MCF 10A (cell line): ENCODE data around the gene FBLIM1. TPM values are rescaled to one million over a fixed set of nuclear protein-coding genes. Genes with fewer than 3 reads are reported as not detected.

Experiments
- BruUV-seq: library from RNA; stranded (reverse); fragments of 400-500 nt; replicated peaks from 2 replicates; lab custom pipeline; 2021; lab: Mats Ljungman, UMichigan
- CTCF ChIA-PET: fragments of 300-600 bp; sonication (Branson Sonifier 250); formaldehyde crosslinking; extraction: SDS; loops from one replicate; lab custom pipeline; 2021; ENCODE audit warnings: antibody characterized with exemption, inconsistent platforms; lab: Yijun Ruan, JAX
- POLR2A ChIA-PET: fragments of 300-600, 350-650 bp; sonication (Branson Sonifier 250); formaldehyde crosslinking; extraction: SDS; loops from one replicate; lab custom pipeline; 2020; ENCODE audit warnings: antibody characterized with exemption, inconsistent platforms; lab: Yijun Ruan, JAX
- DNase-seq: peaks from one replicate; pipeline ENCODE4 v3.0.0-alpha.2; 2018; ENCODE audit not compliant: unreplicated experiment
- H3K27ac Mint-ChIP-seq: one replicate; pipeline ENCODE4 v1.8.0; 2022; ENCODE audit warnings: mild to moderate bottlenecking, low read depth, mixed read lengths; ENCODE audit not compliant: unreplicated experiment
- H3K27me3 Mint-ChIP-seq: one replicate; pipeline ENCODE4 v1.8.0; 2022; ENCODE audit warnings: mixed read lengths; ENCODE audit not compliant: insufficient read depth, unreplicated experiment
- H3K36me3 Mint-ChIP-seq: one replicate; pipeline ENCODE4 v1.8.0; 2022; ENCODE audit warnings: mild to moderate bottlenecking, moderate library complexity, mixed read lengths; ENCODE audit not compliant: insufficient read depth, unreplicated experiment
- H3K4me1 Mint-ChIP-seq: one replicate; pipeline ENCODE4 v1.8.0; 2022; ENCODE audit warnings: mixed read lengths; ENCODE audit not compliant: insufficient read depth, unreplicated experiment
- H3K4me3 Mint-ChIP-seq: one replicate; pipeline ENCODE4 v1.8.0; 2022; ENCODE audit warnings: mild to moderate bottlenecking, moderate library complexity, mixed read lengths; ENCODE audit not compliant: unreplicated experiment
- H3K9me3 Mint-ChIP-seq: one replicate; pipeline ENCODE4 v1.8.0; 2022; ENCODE audit warnings: mixed read lengths; ENCODE audit not compliant: unreplicated experiment
- intact Hi-C: fragments of 100-400 bp; cut with micrococcal nuclease; formaldehyde crosslinking; loops from 2 replicates; pipeline ENCODE4 v1.14.1; 2022
- total RNA-seq: library from RNA; stranded (reverse); gene quantifications from 2 replicates; pipeline ENCODE4 v1.2.3, GENCODE V29; 2022
- TF ChIP-seq, protein P1 (sequence below): fragments of 200-600 bp; IDR thresholded peaks from one replicate; pipeline ENCODE4 v1.8.0; 2022; ENCODE audit warnings: antibody characterized with exemption, mild to moderate bottlenecking; ENCODE audit not compliant: unreplicated experiment

FBLIM1 gene
- total RNA-seq, 1 experiment from 2014 or later: 101 TPM

DNA sequence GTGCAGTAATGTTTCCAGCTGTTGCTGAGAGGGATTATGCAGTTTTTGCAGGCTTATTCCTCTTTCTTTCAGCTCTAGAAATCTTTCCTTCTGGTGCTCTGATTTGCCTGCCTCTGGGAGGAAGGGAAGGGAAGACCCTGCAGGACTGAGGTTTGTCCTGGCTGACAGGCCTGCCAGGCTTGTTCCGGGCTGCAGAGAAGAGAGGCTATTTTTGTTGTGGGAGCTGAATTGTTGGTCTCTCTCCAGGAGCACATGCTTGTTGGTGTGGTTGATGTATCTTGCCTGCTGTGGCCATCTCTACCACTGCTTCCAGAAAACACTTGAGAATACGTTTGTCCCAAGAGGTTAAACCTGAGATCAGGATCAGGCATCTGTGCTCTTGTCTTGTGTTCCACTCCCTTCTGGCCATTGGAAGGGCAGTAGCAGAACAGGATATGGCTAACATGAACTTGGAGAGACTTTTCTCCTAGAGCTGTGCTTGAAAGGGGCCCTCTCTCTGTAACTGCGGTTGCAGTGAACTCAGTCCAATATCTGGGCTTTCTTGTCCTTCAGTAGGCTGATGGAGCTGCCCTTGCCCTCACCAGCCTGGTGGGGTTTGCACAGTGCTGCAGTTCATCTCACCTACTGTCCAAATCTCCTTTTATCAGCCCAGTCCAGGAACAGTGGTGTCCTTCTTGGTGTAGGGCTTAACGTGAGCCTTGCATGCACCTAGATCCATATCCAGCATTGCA lies 44.0 kb upstream of the FBLIM1 start:
- ChIA-PET CTCF (interaction anchor here (0.6 kb wide), 1 partner anchor 55 kb away, joined by 3 read pairs; a partner anchor contains a TSS), POLR2A (interaction anchor here (1.0 to 1.2 kb wide), 3 partner anchors 8 to 27 kb away, joined by 3 to 4 read pairs (median 3); no protein-coding TSS in a partner anchor)
- H3K4me1 Mint-ChIP-seq: no peaks in the 10 kb centered on the region
- intact Hi-C loops: no loop called here
- H3K36me3 Mint-ChIP-seq: peaks cover 36% of the 10 kb centered on the region
- TF ChIP-seq, protein P1, sequence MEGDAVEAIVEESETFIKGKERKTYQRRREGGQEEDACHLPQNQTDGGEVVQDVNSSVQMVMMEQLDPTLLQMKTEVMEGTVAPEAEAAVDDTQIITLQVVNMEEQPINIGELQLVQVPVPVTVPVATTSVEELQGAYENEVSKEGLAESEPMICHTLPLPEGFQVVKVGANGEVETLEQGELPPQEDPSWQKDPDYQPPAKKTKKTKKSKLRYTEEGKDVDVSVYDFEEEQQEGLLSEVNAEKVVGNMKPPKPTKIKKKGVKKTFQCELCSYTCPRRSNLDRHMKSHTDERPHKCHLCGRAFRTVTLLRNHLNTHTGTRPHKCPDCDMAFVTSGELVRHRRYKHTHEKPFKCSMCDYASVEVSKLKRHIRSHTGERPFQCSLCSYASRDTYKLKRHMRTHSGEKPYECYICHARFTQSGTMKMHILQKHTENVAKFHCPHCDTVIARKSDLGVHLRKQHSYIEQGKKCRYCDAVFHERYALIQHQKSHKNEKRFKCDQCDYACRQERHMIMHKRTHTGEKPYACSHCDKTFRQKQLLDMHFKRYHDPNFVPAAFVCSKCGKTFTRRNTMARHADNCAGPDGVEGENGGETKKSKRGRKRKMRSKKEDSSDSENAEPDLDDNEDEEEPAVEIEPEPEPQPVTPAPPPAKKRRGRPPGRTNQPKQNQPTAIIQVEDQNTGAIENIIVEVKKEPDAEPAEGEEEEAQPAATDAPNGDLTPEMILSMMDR: no peak
- H3K27me3 Mint-ChIP-seq: no peaks in the 10 kb centered on the region
- no peak for DNase-seq
- no peak overlapping the region for H3K4me3 Mint-ChIP-seq
- no TSS peak for BruUV-seq
- H3K9me3 Mint-ChIP-seq: no peaks in the 10 kb centered on the region
- no peak overlapping the region for H3K27ac Mint-ChIP-seq

DNA sequence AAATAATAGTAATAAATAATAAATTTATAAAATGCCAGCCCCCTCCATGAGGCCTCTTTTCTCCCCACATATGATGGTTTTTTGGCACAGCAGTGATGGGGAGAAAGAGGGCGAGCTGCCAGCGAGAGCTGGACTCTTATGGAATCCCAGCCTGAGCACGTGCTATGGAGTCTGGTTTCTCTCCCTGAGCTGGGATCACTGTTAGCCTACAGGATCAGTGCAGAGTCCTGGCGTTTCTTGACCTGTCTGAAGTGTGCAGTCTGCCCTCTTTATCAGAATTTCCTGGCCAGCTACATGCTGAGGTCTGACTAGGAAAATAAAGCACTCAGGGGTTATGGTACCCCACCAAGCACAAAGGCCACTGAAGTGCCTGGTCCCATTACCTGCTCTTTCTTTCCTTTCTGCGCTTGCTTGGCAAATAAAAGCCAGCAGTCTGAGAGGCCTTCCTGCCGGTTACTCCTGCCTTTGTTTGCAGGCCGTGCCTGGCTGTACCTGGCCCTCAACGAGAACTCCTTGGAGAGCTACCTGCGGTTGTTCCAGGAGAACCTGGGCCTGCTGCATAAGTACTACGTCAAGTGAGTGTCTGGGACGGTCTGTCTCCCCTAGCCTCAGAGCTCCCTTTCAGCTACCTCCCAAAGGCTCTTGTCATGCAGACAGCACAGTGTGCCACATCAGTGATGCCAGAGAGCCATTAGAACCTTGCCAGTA lies 41.0 kb upstream of the FBLIM1 start:
- no TSS peak for BruUV-seq
- no peak for DNase-seq
- CTCF ChIA-PET: interaction anchor here (0.6 to 1.1 kb wide), 3 partner anchors 20 to 24 kb away, joined by 3 to 5 read pairs (median 4); no protein-coding TSS in a partner anchor

DNA sequence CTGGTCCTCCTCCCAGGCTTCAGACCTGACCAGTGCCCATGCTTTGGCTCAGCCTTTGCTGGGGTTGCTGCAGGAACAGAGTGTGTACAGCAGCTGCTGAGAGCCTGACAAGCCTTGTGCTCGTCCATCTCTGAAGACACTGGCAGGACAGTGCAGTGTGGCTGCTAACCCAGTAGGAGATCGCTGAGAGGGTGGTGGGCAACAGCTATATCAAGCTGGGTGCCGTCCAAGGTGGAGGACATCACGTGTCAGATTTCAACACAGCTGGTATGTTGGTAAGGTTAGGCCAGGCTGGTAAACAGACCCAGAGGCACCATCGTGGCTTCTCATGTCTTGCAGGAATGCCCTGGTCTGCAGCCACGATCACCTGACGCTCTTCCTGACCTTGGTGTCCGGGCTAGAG lies 40.4 kb upstream of the FBLIM1 start:
- CTCF ChIA-PET: interaction anchor here (1.1 kb wide), 1 partner anchor 22 kb away, joined by 4 read pairs; no protein-coding TSS in a partner anchor
- Mint-ChIP-seq H3K36me3 (peaks cover 44% of the 10 kb centered on the region), H3K27me3 (no peaks in the 10 kb centered on the region), H3K27ac (no peak overlapping the region), H3K9me3 (no peaks in the 10 kb centered on the region), H3K4me1 (no peaks in the 10 kb centered on the region), H3K4me3 (no peak overlapping the region)
- no TSS peak for BruUV-seq
- no peak for DNase-seq
- intact Hi-C loops: no loop called here
- TF ChIP-seq, protein P1: no peak
- POLR2A ChIA-PET: no interaction called here

More for the DNA sequence above, 41.0 kb upstream of the FBLIM1 start:
- intact Hi-C loops: no loop called here
- TF ChIP-seq, protein P1: no peak
- no peaks in the 10 kb centered on the region for H3K9me3 Mint-ChIP-seq
- H3K4me1 Mint-ChIP-seq: no peaks in the 10 kb centered on the region
- H3K27ac Mint-ChIP-seq: no peak overlapping the region
- peaks cover 38% of the 10 kb centered on the region for H3K36me3 Mint-ChIP-seq
- H3K4me3 Mint-ChIP-seq: no peak overlapping the region
- H3K27me3 Mint-ChIP-seq: no peaks in the 10 kb centered on the region
- POLR2A ChIA-PET: interaction anchor here (0.7 kb wide), 1 partner anchor 10 kb away, joined by 3 read pairs; no protein-coding TSS in a partner anchor
